ENCODE data around the gene IGFBP7.
"Not testable (repeated sequence)": the region's sequence is repeated elsewhere in the genome, so short reads cannot be mapped to it uniquely, and the experiment has no call there.

The IGFBP7 gene

DNA sequence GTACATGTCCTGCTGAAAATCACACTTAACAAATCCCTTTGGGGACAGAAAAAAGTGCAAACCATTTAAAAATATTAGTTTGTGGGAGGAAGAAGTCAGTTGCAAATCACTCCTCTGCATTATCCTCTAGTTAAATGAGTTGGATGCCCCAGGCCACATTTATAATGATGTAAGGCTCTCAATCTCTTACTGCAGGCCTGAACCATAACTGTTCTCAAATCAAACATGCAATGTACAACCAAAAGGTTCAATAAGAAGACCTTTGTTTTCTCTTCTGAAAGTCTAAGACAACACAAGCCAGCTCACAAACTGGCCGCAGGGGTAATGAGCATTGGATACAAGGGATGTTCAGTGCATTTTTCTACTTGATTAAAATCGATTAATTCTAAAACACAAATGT is 39.7 kb downstream of the IGFBP7 start:
- no peak for DNase-seq (ENCODE audit: low read depth)

DNA sequence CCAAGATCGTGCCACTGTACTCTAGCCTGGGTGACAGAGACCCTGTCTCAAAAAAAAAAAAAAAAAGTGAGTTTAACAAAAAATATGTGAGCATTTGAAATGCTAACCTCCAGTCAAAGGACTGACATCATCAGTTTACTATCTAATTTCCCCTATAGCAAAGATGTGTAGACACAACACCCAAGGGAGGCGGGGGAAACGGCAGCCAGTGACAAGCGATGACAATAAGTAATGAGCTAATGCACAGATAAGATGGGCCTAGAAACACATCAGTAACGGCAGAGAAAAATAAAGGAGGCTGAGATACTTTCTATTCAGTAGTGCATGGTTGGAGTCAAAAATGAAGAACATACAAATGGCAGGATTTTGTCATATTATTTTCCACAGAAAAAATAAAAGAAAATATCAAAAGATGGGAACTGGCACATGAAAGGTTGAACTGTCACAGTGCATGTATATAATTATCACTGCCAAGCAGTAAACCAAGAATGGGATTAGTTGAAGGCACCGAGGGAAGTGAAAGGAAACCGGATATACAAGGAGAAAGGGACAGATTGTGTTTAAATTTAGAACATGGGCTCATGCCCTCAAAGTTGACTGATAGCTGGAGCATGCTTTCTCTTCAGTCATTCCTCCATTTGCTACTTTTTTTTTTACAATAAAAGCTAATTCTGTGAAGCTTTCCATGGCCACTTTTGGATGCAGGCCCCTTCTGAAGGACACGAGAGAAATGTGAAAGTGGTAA is 41.8 kb downstream of the IGFBP7 start:
- no peak for DNase-seq (ENCODE audit: low read depth)

DNA sequence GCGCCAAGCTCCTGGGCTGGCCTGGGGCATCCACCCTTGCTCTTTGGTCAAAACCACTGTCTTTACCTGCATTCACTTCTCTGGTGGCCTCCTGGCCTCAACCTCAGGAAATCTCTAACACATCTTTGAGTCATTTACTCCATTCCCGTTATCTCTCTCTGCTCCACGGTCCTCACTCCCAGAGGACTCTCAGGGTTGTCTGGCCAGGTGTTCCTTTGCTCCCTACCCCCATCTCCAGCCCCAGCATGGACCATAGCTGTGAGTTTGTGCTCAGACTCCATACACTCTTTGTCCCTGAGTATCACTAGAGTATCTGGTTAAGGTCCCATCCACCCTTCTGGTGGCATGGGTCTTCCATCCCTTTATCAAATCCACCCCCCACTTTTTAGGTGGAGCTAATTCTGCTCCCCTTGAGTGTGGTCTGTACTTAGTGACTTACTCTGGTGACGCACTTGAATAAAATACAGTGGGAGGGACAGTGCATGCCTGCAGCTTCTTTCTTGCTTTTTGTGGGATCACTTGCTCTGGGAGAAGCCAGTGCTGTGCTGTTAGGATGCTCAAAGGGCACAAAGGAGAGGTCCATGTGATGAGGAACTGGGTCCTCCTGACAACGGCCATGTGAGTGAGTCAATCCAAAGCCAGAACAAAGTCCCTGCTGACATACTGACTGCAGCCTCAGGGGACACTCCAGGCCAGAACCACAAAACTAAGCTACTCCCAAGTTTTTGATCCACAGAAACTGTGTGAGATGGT is 44.3 kb downstream of the IGFBP7 start:
- no peak for DNase-seq (ENCODE audit: low read depth)

DNA sequence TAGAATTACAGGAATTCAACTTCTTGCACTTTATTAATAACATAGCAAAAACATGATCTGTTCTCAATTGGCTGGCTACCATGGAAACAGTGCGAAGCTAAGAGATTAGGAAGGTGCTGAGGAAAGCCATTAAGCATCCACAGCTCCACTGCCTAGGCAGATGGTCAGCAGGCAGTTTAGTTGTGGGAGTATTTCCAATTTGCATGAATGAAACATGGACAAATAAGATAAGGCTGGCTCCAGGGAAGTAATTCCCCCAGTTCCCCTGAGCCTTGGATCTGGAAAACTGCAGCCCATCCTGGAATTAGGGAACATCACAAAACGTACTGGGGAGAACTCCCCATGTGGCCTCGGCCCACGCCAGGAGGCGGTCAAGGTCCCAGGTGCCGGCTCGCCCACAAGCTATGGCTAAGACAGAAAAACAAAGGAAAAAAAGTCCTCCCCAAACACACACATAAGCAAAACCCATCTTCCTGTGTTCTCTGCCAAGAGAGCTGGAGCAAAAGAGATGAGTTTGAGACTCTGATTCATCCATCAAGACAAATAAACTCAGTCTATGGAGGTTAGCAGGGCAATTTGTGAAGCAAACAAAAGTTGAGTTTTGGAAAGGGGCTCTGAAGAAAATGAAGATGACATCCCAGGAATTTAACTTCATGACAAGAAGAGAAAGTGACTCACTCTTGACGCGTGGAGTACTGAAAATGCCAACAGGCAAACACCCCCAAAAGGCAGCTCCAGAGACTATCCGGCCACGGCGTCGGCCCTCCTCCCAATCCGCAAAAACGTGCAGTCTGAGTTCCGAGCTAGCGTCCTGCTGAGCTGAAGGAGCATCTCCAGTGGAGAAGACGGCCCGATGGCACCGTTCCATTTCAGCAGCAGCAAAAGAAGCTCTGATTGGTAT is 45.1 kb downstream of the IGFBP7 start:
- no peak for DNase-seq (ENCODE audit: low read depth)

DNA sequence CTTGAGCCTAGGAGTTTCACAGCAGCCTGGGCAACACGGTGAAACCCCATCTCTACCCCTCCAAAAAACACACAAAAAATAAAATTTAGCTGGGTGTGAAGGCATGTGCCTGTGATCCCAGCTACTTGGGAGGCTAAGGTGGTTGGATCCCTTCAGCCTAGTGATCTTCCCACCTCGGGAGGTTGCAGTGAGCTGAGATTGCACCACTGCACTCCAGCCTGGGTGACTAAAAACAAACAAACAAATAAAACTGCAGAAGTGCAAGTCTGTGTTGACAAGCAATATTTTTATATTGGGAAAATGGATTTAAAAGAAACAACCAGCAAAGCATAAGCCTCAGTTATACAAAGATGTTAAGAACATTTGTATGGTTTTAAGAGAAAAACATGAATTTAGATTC is 46.1 kb downstream of the IGFBP7 start:
- DNase-seq (ENCODE audit: low read depth): no peak

DNA sequence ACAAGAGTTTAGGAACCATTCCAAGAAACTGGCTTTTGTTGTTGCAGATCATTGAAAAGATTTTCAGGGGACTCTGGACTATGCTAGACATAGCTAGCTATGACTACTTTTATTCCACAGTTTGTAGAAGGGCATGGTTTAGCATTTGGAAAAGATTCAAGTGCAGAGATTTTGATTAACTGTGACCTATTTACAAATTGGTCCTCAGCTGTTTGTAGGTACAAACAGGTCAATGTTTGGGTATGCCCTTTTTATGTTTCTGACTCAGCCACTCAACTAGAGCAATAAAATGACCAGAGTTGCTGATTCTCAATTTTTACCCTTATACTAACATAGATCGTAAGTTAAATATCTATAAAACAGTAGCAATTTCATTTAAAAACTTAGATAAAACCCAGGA is 46.7 kb downstream of the IGFBP7 start:
- no peak for DNase-seq (ENCODE audit: low read depth)

DNA sequence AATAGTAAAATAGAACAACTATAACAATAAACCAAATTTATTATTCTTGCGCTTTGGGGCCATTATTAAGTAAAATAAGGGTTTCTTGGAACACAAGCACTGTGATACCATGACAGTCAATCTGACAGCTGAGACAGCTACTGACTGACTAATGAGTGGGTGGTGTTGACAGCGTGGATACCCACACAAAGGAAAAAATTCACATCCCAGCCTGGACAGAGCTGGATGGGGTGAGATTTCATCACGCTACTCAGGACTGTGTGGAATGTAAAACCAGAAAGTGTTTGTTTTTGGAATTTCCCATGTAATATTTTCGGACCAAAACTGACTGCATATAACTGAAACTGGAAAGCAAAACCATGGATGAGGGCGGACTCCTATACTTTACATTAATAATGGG is 48.8 kb downstream of the IGFBP7 start:
- DNase-seq (ENCODE audit: low read depth): no peak

DNA sequence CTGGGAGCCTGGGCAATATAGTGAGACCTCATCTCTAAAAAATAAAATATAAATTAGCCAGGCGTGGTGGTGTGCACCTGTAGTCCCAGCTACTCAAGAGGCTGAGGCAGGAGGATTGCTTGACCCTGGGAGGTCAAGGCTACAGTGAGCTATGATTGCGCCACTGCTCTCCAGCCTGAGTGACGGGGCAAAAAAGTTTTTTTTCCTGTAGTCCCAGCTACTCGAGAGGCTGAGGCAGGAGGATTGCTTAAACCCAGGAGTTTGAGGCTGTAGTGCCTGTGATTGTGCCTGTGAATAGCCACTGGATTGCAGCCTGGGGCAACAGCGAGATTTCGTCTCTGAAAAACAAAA is 49.5 kb downstream of the IGFBP7 start:
- not testable (repeated sequence) for DNase-seq (ENCODE audit: low read depth)

DNA sequence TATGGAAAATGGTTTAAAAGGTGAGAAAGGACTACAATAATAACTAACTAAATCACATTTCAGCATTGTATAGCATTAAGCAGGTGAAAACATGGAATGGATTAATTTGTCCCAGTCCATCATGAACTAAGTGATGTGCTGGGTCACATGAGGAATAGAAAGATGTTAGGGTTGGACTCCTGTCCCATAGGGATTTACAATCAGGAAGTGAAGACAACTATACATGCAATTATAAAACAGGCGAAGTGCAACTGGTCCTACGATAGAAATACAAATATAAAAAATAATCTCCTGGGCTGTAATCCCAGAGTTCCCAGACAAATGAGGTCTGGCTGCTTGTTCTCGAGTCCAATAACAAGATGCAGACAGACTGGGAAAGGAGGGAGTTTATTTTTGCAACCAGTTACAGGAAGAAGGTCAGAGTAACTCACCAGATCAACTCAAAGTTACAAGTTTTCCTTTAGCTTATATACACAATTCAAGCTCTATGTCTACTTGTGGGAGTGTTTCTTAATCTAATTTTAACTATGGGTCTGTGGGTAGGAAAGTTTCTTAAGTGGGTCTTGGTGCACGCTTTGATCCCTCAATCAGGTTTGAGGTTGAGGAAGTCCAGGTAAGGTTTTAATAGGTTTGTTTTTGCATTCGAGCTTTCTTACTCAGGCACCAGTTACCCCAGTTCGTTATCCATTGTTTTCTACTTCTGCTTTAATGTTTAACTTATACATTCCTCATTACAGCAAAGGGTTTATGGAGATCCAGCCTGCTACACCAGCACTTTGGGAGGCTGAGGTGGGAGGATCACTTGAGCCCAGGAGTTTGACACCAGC is 50.1 kb downstream of the IGFBP7 start:
- DNase-seq (ENCODE audit: low read depth): no peak

DNA sequence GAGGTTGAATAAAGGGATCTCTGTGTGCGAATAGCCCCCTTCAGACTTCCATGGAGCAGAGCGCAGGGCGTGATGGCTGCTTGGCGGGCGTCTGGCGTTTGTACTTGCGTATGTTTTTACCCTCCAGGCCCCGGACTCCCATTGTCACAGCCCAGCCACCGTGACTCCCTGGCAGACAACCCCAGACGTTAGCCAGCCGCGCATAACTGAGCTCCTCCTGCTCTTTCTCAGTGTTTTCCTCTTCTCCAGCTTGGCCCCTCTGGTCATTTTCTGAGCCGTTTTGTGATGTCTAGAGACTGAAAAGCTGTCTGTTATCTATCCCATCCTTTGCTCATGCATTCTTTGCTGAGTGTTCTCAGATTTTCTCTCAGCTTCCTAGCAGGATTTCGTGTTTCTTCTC is 54.3 kb downstream of the IGFBP7 start:
- no peak for DNase-seq (ENCODE audit: low read depth)

DNA sequence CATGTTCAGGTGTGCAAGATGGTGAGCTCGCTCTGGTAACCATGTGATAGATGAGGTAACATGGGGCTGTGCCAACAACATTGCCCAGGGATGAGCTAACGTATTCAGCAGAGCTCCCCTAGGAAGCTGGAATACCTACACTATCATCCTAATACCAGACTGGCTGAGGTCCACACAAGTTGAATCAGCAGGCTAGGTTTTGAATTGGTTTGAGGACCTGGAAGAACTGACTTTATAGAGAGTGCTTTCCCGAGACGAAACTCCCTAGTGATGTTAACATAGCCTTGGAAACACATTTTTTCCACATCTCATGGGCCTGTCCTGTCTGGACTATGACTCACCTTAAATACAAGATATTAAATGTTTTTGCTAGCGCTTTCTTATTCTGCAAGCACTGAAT is 56.7 kb downstream of the IGFBP7 start:
- no peak for DNase-seq (ENCODE audit: low read depth)

DNA sequence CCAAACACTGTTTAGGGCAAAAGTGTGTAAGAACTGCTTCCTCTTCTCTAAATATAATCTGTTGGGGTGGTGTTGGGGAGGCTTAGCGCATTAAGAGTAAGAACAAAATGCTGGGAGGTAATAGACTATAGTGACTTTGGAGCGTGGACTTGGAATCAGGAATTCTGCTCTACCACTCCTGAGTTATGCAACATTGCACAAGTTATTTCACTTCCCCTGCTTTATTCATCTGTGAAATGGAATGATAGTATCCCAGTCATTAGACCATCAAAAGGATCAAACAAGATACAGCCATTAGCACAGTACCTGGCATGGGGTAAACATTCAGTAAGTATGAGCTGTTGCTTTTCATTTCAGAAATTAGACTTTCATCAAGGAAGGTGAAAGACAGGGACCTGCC is 58.7 kb downstream of the IGFBP7 start:
- DNase-seq (ENCODE audit: low read depth): no peak

DNA sequence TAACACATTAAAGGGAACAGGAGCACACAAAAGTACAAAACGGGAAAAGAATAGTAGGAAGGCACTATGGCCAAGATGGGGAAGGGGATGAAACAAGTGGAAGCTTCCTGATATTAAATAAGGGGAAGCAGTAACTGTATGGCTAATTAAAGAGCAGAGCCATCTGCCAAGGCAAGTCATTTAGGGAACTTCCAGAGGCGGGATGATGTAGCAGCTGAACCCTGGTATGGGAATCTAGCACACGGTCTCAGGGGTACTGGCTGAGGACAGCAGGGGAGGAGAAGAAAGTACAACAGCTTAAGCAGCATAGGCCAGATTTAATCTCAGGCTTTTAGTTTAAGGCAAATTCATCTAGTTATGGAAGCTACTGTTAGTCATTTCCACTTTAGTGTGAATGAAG is 59.1 kb downstream of the IGFBP7 start:
- DNase-seq (ENCODE audit: low read depth): no peak

DNA sequence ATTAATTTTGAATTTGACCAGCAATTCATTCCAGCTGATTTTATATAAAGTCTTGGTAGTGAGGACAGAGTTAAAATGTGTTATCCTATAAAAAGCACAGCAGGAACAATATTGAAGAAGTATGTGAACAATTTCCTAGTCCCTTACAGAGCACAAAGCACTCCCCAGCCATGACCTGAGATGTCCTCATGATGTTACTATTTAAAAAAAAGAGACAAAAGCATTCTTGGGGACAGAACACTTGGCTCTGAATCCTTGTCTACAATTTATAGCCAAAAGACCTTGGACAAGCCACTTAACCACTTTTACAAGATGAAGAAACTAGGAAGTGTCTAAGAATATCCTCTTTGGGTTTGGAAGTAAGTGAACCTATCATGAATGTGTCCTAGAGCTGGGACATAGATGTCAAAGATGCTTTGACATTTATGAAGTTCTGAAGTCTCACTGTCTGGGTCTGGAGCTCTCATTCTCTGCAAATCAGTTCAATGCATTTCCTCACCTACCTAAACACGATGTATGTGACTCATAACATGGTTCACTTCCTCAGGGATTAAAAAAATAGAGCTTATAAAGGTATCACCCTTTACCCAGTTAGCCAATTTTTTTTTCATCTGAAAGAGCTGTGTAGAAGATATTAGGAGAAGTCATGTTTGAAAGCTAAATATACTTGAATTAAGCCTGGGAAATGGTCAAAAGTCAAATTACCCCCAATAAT is 61.4 kb downstream of the IGFBP7 start:
- DNase-seq (ENCODE audit: low read depth): no peak

DNA sequence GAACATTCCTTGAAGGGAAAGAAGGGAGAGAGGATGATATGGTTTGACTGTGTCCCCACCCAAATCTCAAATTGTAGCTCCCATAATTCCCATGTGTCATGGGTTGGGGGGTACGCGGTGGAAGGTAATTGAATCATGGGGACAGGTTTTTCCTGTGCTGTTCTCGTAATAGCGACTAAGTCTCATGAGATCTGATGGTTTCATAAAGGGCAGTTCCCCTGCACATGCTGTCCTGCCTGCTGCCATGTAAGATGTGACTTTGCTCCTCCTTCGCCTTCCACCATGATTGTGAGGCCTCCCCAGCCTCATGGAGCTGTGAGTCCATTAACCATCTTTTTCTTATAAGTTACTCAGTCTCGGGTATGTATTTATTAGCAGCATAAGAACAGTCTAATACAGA is 63.1 kb downstream of the IGFBP7 start:
- not testable (repeated sequence) for DNase-seq (ENCODE audit: low read depth)

DNA sequence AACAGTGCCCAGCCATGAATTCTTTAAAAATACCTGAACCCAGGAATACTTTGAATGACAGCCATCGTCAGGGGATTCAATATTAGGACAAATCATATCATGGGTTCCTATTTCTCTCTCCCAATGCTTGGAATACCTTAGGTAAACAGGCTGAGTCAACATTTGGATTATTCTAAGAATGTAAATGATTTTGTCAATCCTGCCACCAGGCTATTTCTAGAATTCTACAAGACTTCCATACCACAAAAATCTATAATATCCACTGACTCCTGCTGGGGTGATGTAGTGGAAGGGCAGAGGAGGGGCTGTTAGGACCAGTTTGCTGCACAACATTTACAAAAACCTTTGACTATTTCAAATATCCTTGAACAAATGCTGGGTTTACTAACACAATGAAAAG is 65.2 kb downstream of the IGFBP7 start:
- no peak for DNase-seq (ENCODE audit: low read depth)

DNA sequence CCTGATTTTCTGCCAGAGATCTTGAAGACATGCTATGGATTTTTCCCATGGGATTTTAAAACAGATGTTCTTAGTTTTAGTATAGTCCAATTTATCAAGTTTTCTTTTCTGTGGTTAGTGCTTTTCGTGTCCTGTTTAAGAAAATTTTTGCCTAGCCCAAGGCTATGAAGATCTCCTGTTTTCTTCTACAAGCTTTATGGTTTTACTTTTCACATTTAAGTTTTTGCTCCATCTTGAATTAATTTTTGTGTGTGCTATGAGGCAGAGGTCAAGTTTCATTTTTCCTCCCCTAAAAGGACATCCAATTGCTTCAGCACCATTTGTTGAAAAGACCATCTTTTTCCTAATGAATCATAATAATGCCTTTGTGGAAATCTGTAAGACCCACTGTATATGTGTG is 65.9 kb downstream of the IGFBP7 start:
- DNase-seq (ENCODE audit: low read depth): no peak

DNA sequence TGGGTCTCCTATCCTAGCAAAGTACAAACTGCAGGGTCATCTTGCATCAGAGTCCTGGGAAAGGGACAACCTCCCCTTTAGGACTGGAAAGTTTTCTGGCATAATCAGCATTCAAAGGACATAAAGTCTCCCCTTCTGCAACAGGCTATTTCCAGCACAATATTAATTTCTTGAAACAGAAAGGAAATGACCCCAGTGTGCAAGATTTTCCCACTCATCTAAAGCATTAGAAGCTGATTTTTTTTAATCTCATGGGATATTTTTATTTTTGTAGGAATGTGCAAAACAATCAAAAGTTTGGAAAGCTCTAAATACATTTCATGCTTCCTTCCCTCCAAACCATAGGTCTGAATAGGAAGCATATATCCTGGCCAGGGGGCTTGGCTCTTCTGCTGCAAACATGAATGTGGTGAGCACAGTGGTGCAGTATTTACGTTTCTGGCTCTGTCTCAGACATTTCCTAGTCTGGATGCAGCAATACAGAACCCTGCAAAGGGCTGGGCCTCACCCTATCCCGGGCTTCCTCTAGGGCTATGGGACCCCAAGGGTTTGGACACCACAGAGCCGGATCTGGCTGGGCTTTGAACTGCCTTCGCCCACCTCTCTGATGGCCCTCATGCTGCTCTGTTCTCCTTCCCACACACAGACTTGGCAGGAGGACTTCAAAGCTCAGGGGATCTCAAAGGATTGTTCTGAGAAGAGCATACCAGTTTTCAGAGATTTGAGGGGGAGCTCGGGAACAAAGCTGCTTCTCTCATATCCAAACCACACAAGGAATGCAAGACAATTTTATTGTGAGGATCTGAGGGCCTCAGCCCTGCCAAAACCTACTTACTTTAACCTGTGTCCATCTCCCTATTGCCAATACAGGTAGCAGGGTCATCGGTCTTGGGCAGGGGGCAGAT is 66.6 kb downstream of the IGFBP7 start:
- DNase-seq (ENCODE audit: low read depth): no peak

DNA sequence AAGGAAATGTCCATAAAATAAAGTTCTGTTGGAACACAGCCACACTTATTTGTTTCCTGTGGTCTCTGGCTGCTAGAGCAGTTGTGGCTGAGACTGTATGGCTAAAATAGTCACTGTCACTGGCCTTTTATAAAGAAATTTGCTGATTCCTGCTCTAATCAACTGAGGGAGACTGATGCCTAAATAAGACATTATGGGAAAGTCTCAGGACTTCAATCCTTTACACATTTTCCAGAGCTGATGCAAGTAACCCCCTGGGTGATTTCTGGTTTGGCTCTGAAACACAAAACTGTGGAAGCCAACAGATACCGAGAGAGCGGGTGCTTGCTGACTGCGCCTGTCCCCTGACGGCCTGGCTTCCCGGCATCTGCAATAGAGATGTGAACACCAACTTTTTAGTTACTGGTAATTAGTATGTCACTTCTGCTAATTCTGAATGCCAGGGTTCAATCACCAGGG is 67.4 kb downstream of the IGFBP7 start:
- no peak for DNase-seq (ENCODE audit: low read depth)

DNA sequence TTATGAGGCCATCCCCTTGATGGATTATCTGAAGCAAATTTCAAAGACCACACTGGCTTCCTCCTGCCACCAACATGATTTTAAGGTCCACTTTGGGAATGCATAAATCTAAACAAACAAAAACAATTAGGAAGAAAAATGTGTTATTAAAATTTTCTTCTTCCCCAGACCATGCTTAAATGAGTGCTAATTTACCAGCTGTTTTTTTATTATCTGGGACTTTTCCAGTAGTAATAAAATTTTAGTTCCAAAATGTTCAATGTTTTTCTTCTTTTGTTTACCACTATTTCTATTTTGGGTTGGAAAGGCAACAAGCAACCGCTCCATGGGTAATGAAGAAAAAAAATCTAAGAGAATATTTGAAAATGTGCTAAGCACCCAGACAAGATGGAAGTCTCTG is 69.2 kb downstream of the IGFBP7 start:
- DNase-seq (ENCODE audit: low read depth): no peak
